ENCODE measurements around the gene CNTNAP2.

Gene CNTNAP2

DNA sequence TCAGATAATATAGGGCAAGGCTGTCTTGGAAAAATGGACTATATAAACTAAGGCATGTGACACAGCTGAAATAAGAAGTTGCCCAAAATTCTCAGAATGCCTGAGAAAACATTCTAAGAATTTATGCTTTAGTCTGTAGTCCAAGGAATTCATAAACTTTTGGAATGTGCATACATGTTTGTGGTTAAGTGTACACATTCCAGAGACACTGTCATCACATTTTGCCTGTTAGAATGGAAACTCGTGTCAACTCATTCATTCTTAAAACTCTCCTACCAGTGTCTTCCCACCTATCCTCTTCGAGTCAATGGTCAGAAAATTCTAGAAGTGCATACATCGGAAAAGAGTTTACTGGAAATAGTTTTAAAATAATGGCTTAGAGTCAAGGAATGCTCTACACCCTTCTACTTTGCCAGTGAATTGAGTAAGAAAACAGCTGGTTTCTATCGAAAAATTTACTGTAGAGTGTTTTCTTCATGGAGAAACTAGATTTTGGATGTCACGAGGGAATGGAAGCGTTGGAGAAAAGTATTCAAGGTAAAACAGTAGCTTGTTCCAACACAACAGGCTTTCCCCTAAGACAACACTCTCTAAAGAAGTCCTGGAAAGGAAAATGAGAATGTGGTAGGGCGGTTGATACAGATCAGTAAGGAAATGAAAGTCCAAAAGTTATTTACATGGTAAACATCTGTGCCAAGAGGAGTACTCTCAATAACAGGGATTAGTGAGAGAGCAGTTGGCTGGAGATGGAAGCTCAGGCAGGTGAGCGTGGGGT lies 1296.4 kb downstream of the CNTNAP2 start:
- 0 out of 2 replicates have a peak overlapping the region, but pooled peaks have one; percentile 14 for H3K4me3 ChIP-seq (ENCODE audit: low read depth, low read length)
- TF ChIP-seq, protein P1, sequence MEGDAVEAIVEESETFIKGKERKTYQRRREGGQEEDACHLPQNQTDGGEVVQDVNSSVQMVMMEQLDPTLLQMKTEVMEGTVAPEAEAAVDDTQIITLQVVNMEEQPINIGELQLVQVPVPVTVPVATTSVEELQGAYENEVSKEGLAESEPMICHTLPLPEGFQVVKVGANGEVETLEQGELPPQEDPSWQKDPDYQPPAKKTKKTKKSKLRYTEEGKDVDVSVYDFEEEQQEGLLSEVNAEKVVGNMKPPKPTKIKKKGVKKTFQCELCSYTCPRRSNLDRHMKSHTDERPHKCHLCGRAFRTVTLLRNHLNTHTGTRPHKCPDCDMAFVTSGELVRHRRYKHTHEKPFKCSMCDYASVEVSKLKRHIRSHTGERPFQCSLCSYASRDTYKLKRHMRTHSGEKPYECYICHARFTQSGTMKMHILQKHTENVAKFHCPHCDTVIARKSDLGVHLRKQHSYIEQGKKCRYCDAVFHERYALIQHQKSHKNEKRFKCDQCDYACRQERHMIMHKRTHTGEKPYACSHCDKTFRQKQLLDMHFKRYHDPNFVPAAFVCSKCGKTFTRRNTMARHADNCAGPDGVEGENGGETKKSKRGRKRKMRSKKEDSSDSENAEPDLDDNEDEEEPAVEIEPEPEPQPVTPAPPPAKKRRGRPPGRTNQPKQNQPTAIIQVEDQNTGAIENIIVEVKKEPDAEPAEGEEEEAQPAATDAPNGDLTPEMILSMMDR (IDR thresholded peaks at IDR 0.05; ENCODE audit: low read depth, low read length): no peak

DNA sequence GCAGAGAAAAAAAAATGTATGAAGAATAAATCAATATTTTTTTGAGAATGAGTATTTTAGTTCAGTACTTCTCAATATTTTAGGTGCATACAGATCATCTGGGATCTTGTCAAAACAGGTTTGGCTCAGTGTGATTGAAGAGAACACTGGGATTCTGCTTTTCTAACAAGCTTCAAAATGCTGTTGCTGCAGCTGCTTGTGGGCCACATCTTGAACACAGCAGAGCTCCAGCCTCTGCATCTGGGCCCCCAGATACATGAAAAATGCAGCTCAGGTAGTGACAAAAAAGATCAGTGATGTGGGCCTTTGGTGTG lies 1296.9 kb downstream of the CNTNAP2 start:
- TF ChIP-seq, protein P1 (IDR thresholded peaks at IDR 0.05; ENCODE audit: low read depth, low read length): no peak
- H3K4me3 ChIP-seq (ENCODE audit: low read depth, low read length): 0 out of 2 replicates have a peak overlapping the region, but pooled peaks have one; percentile 14

DNA sequence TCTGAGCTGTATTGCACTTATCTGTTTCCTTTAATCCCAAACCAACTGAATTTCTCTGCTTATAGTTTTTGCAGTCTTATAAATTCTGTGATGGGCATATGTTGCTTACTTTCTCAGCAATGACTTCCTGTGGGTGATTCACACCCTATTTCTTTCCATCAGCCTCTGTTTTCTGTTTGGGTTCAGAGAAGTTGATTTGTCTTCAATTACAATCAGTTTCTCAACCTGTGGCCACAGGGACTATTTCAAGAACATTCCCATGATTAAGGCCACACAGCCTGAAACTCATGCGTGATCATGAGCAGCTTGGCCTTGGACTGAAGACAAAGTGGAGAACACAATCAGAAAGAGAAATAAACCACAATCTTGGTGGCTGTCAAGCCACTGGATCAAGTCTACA lies 1299.4 kb downstream of the CNTNAP2 start:
- no peak overlapping the region for H3K4me3 ChIP-seq (ENCODE audit: low read depth, low read length)
- TF ChIP-seq, protein P1 (IDR thresholded peaks at IDR 0.05; ENCODE audit: low read depth, low read length): no peak

DNA sequence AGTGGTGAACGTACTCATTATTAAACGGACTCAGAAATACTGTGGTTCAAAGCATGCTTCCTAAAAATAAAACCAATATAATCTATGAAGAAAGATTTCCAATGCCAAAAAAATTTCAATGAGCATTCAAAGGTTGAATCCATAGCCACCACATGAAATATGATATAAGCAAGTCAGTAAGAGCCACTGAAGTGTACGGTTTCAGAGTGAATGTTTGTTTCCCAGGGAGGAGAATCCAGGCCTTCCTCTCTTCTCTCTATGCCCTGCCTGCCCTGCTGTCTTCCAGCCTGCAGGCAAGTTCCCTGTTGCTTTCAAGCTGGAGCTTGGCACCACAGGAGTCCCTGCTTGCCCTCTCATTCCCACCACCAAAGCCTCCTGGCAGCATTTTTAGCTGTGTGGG lies 1302.4 kb downstream of the CNTNAP2 start:
- H3K4me3 ChIP-seq (ENCODE audit: low read depth, low read length): no peak overlapping the region
- TF ChIP-seq, protein P1 (IDR thresholded peaks at IDR 0.05; ENCODE audit: low read depth, low read length): no peak

DNA sequence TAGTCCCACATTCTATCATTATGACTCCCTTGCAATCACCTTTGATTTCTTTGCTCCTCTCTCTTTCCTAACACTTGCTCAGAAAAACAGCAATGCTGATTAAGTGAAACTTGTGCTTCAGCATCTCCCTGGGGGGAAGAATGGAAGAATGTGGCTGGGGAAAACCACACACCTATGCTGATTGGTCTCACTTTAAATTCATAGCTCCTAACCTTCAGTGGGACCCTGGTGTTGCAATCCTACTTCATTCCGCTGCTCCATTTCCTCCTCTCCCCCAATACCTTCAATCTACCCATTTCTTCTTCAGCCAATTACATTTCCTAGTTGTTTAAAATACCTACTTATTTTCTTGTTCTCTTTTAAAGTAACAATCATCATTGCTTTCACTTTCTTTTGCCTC lies 1307.3 kb downstream of the CNTNAP2 start:
- TF ChIP-seq, protein P1 (IDR thresholded peaks at IDR 0.05; ENCODE audit: low read depth, low read length): no peak
- H3K4me3 ChIP-seq (ENCODE audit: low read depth, low read length): no peak overlapping the region

DNA sequence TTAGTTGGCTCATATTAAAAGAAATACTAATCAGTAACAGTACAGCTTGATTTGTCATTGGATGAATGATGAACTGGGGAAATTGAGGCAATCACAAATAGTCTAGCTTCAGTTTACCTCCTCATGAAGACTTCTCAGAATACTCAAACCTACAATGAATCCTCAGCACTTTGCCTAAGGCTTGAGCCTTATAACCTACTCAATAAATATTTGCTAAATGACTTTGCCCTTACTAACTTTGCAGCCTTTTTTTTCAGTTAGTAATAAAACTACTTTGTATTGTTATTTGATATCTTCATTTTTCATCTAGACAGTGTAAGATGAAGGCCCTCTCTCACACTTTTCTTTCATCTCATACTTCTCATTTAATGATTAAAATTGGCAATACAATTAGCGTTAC lies 1311.5 kb downstream of the CNTNAP2 start:
- H3K4me3 ChIP-seq (ENCODE audit: low read depth, low read length): no peak overlapping the region
- TF ChIP-seq, protein P1 (IDR thresholded peaks at IDR 0.05; ENCODE audit: low read depth, low read length): no peak

DNA sequence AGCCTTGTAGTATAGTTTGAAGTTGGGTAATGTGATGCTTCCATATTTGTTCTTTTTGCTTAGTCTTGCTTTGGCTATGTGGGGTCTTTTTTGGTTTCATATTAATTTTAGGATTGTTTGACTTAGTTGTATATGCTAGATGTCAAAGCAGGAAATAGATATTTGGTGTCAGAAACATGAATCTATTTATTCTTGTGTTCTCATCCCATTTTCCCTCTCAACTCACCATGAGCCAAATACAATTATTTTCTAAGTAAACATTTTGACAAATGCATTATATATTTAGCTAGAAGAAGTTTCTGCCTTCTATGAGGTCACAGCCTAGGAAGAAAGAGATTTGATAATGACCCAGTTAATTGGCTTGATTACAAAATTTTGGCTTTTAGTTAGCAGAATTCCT lies 1313.4 kb downstream of the CNTNAP2 start:
- TF ChIP-seq, protein P1 (IDR thresholded peaks at IDR 0.05; ENCODE audit: low read depth, low read length): no peak
- H3K4me3 ChIP-seq (ENCODE audit: low read depth, low read length): no peak overlapping the region

Measured in WI38 (cell line).